Liver (tissue), 9 donors: ENCODE data around the gene ERAP2. TPM values are rescaled to one million over a fixed set of nuclear protein-coding genes. Genes with fewer than 3 reads are reported as not detected.
"Not testable (repeated sequence)": the region's sequence is repeated elsewhere in the genome, so short reads cannot be mapped to it uniquely, and the experiment has no call there.

ENCODE experiments used
- DNase-seq: peaks from one replicate; pipeline ENCODE4 v3.0.0-alpha.2; 2017; ENCODE audit warnings: low spot score
- H3K27ac ChIP-seq, 2 donors: one replicate each; pipeline ENCODE4 v1.7.0; 2013; ENCODE audit warnings: inconsistent platforms in 2 of 2, low read length in 2 of 2, control low read depth in 1 of 2, low read depth in 1 of 2, mild to moderate bottlenecking in 1 of 2
- H3K27me3 ChIP-seq, 4 donors: one replicate each; pipeline versions ENCODE4 v1.6.1 to v1.7.0; 2013; ENCODE audit warnings: low read length in 3 of 4, inconsistent platforms in 1 of 4, mild to moderate bottlenecking in 1 of 4, moderate library complexity in 1 of 4; ENCODE audit not compliant: control insufficient read depth in 4 of 4, insufficient read depth in 4 of 4
- H3K36me3 ChIP-seq, 4 donors: one replicate each; pipeline versions ENCODE4 v1.6.1 to v1.7.0; 2013; ENCODE audit warnings: low read length in 3 of 4, mild to moderate bottlenecking in 3 of 4, low read depth in 1 of 4, moderate library complexity in 1 of 4; ENCODE audit not compliant: control insufficient read depth in 4 of 4, insufficient read depth in 3 of 4
- H3K4me1 ChIP-seq, 4 donors: one replicate each; pipeline versions ENCODE4 v1.6.1 to v1.7.0; 2013; ENCODE audit warnings: low read length in 3 of 4, mild to moderate bottlenecking in 3 of 4, moderate library complexity in 1 of 4; ENCODE audit not compliant: control insufficient read depth in 4 of 4, insufficient read depth in 4 of 4
- H3K4me3 ChIP-seq, 3 donors: one replicate each; pipeline versions ENCODE4 v1.6.1 to v1.7.0; 2013; ENCODE audit warnings: low read length in 3 of 3, control low read depth in 1 of 3, low read depth in 1 of 3, mild to moderate bottlenecking in 1 of 3
- H3K9ac ChIP-seq, 2 donors: one replicate each; pipeline ENCODE4 v1.7.0; 2013; ENCODE audit warnings: low read length in 2 of 2, mild to moderate bottlenecking in 2 of 2, moderate library complexity in 2 of 2, control low read depth in 1 of 2, low read depth in 1 of 2
- H3K9me3 ChIP-seq, 4 donors: one replicate each; pipeline versions ENCODE4 v1.6.1 to v1.7.0; 2013; ENCODE audit warnings: low read length in 3 of 4; ENCODE audit not compliant: control insufficient read depth in 4 of 4
- EGR1 ChIP-seq, 2 donors: IDR thresholded peaks; 2 replicates each; pipeline ENCODE4 v1.6.1; 2016 to 2018; ENCODE audit warnings: antibody characterized with exemption in 2 of 2, low read depth in 2 of 2
- FOXA1 ChIP-seq: IDR thresholded peaks from 2 replicates; pipeline ENCODE4 v1.6.1; 2016; ENCODE audit warnings: antibody characterized with exemption
- FOXA2 ChIP-seq: IDR thresholded peaks from 2 replicates; pipeline ENCODE4 v1.6.1; 2016; ENCODE audit warnings: antibody characterized with exemption
- GABPA ChIP-seq, 2 donors: IDR thresholded peaks in 1 of 2; conservative IDR thresholded peaks in 1 of 2; 2 replicates each; pipeline ENCODE4 v1.6.1; 2016; ENCODE audit warnings: antibody characterized with exemption in 2 of 2, mild to moderate bottlenecking in 1 of 2, moderate library complexity in 1 of 2
- HNF4A ChIP-seq, 2 donors: conservative IDR thresholded peaks; 2 replicates each; pipeline ENCODE4 v1.6.1; 2016; ENCODE audit warnings: antibody characterized with exemption in 2 of 2, mild to moderate bottlenecking in 2 of 2
- HNF4G ChIP-seq: IDR thresholded peaks from 2 replicates; pipeline ENCODE4 v1.6.1; 2016; ENCODE audit warnings: antibody characterized with exemption
- JUND ChIP-seq, 2 donors: IDR thresholded peaks; 2 replicates each; pipeline ENCODE4 v1.6.1; 2016; ENCODE audit warnings: antibody characterized with exemption in 2 of 2
- NR2F2 ChIP-seq: IDR thresholded peaks from 2 replicates; pipeline ENCODE4 v1.6.1; 2016; ENCODE audit warnings: antibody characterized with exemption
- RAD21 ChIP-seq, 2 donors: IDR thresholded peaks; 2 replicates each; pipeline ENCODE4 v1.6.1; 2016; ENCODE audit warnings: antibody characterized with exemption in 2 of 2, mild to moderate bottlenecking in 2 of 2
- RXRA ChIP-seq, 2 donors: IDR thresholded peaks; 2 replicates each; pipeline ENCODE4 v1.6.1; 2017 to 2018; ENCODE audit warnings: antibody characterized with exemption in 2 of 2, mild to moderate bottlenecking in 1 of 2
- SP1 ChIP-seq: IDR thresholded peaks from 2 replicates; pipeline ENCODE4 v1.6.1; 2018; ENCODE audit warnings: antibody characterized with exemption, mild to moderate bottlenecking
- TAF1 ChIP-seq: conservative IDR thresholded peaks from 2 replicates; pipeline ENCODE4 v1.6.1; 2016; ENCODE audit warnings: antibody characterized with exemption, mild to moderate bottlenecking
- YY1 ChIP-seq: IDR thresholded peaks from 2 replicates; pipeline ENCODE4 v1.6.1; 2016; ENCODE audit warnings: antibody characterized with exemption, mild to moderate bottlenecking
- WGBS: extraction: QIAGEN DNeasy Blood & Tissue Kit; methylation state at CpG from one replicate; pipeline ENCODE4 v1.1.7; 2013; 5-methylcytosine and 5-hydroxymethylcytosine counted together
- polyA plus RNA-seq, 2 donors: library from polyadenylated mRNA; stranded (reverse) in 1 of 2; unstranded in 1 of 2; fragments of 200-250 nt in 1 of 2; fragments of >200 nt in 1 of 2; fragmentation: Nextera tagmentation in 1 of 2; extraction: Ambion mirVana in 1 of 2; gene quantifications; one replicate each; pipeline versions ENCODE4 v1.2.1 to v1.2.3, GENCODE V29; 2013 to 2015
- total RNA-seq, 2 donors: library from RNA; depleted of rRNA; stranded (reverse); fragments of >200 nt; gene quantifications; one replicate each; pipeline ENCODE4 v1.2.3, GENCODE V29; 2014
- TF ChIP-seq, protein P1 (sequence below): IDR thresholded peaks from 2 replicates; pipeline ENCODE4 v1.6.1; 2016; ENCODE audit warnings: antibody characterized with exemption, mild to moderate bottlenecking
- TF ChIP-seq, protein P2 (sequence below): IDR thresholded peaks from 2 replicates; pipeline ENCODE4 v1.6.1; 2016; ENCODE audit warnings: antibody characterized with exemption
- TF ChIP-seq, protein P3 (sequence below): IDR thresholded peaks from 2 replicates; pipeline ENCODE4 v1.6.1; 2016; ENCODE audit warnings: antibody characterized with exemption
- TF ChIP-seq, protein P4 (sequence below): fragments of 150-350 bp; IDR thresholded peaks from 2 replicates; pipeline ENCODE4 v1.5.1; 2017; ENCODE audit warnings: improper control_type of control experiment, low read depth, low read length; ENCODE audit not compliant: missing input control
- TF ChIP-seq, protein P5 (sequence below): IDR thresholded peaks from 2 replicates; pipeline ENCODE4 v1.6.1; 2016; ENCODE audit warnings: antibody characterized with exemption
- donor health status: healthy.
- donor health status: healthy.
- donor health status: healthy.
- donor health status: healthy.
- donor health status: healthy.

The ERAP2 gene
- total and polyA plus RNA-seq, 4 donors = 1.8 to 15.5 (median 10.7) TPM

DNA sequence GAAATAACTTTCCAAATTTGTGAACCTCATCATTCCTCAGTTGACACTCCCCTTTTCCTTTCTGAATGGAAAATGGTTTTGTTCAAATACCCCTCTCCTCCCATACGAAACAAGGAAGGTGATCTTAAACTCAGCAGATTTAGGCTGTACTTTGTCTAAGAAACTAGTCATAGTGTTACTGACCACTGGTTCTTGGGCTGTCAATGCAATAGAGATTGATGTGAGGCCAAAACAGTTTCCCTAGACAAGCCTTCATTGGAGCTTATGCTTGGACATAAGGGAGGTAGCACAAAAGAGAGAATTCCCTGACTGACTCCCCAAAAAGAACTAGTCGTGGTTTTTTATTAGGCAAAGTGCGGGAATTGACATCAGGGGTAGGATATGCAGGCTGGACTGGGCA, 54.3 kb downstream of the ERAP2 start (continued):
- TF ChIP-seq, protein P1, sequence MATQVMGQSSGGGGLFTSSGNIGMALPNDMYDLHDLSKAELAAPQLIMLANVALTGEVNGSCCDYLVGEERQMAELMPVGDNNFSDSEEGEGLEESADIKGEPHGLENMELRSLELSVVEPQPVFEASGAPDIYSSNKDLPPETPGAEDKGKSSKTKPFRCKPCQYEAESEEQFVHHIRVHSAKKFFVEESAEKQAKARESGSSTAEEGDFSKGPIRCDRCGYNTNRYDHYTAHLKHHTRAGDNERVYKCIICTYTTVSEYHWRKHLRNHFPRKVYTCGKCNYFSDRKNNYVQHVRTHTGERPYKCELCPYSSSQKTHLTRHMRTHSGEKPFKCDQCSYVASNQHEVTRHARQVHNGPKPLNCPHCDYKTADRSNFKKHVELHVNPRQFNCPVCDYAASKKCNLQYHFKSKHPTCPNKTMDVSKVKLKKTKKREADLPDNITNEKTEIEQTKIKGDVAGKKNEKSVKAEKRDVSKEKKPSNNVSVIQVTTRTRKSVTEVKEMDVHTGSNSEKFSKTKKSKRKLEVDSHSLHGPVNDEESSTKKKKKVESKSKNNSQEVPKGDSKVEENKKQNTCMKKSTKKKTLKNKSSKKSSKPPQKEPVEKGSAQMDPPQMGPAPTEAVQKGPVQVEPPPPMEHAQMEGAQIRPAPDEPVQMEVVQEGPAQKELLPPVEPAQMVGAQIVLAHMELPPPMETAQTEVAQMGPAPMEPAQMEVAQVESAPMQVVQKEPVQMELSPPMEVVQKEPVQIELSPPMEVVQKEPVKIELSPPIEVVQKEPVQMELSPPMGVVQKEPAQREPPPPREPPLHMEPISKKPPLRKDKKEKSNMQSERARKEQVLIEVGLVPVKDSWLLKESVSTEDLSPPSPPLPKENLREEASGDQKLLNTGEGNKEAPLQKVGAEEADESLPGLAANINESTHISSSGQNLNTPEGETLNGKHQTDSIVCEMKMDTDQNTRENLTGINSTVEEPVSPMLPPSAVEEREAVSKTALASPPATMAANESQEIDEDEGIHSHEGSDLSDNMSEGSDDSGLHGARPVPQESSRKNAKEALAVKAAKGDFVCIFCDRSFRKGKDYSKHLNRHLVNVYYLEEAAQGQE = no peak
- TF ChIP-seq YY1 = no peak

DNA sequence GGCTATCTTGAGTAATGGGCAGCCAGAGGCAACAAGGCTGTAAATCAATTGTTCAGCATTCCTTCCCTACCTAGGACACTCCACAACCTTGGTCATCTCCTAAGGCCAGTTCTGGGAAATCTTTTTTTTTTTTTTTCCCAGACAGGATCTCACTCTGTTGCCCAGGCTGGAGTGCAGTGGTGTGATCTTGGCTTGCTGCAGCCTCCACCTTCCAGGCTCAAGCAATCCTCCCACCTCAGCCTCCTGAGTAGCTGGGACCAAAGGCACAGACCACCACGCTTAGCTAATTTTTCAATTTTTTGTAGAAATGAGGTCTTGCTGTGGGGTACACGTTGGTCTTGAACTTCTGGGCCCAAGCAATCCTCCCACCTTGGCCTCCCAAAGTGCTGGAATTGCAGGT, 54.7 kb downstream of the ERAP2 start:
- H3K36me3 ChIP-seq, DNase-seq, H3K27ac ChIP-seq, H3K9ac ChIP-seq, H3K27me3 ChIP-seq, H3K4me3 ChIP-seq, H3K9me3 ChIP-seq: not testable (repeated sequence)
- H3K4me1 ChIP-seq = peaks cover 0 to 18% (median 9%) of the 10 kb centered on the region in 4 donors
- 97% methylated on average over 2 of the region's 2 CpGs for WGBS

DNA sequence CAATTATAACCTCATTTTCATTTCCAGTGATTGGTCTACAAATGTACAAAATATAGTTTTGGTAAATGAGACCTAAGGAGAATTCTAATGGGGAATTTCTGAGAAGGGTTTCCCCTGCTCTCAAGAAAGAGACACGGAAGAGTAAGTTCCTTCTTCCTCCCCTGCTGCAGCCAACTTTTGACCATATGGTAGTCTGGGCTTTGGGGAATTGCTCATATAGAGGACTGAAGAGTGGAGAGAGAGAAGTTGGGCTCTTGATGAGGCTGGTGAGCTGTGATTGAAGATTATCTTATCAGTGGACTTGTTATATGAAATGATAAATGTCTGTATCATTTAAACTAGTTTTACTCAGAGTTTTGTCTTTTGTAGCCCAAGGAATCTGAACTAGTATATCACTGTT, 55.3 kb downstream of the ERAP2 start:
- H3K27ac ChIP-seq = no peak overlapping the region
- no peak overlapping the region for H3K9ac ChIP-seq

More for the DNA sequence above, 55.3 kb downstream of the ERAP2 start:
- TF ChIP-seq RXRA (IDR thresholded peaks at IDR 0.05) = no peak
- no peak for TF ChIP-seq JUND (IDR thresholded peaks at IDR 0.05)
- TF ChIP-seq SP1 = no peak
- no peak for TF ChIP-seq NR2F2
- no peak for TF ChIP-seq GABPA (IDR thresholded peaks at IDR 0.05 in 1 of 2, conservative IDR thresholded peaks at IDR 0.05 in 1 of 2)
- TF ChIP-seq, protein P2, sequence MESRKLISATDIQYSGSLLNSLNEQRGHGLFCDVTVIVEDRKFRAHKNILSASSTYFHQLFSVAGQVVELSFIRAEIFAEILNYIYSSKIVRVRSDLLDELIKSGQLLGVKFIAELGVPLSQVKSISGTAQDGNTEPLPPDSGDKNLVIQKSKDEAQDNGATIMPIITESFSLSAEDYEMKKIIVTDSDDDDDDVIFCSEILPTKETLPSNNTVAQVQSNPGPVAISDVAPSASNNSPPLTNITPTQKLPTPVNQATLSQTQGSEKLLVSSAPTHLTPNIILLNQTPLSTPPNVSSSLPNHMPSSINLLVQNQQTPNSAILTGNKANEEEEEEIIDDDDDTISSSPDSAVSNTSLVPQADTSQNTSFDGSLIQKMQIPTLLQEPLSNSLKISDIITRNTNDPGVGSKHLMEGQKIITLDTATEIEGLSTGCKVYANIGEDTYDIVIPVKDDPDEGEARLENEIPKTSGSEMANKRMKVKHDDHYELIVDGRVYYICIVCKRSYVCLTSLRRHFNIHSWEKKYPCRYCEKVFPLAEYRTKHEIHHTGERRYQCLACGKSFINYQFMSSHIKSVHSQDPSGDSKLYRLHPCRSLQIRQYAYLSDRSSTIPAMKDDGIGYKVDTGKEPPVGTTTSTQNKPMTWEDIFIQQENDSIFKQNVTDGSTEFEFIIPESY = no peak
- TF ChIP-seq FOXA1 = no peak
- no peak for TF ChIP-seq HNF4G
- no peak for TF ChIP-seq FOXA2
- TF ChIP-seq TAF1 = no peak
- TF ChIP-seq EGR1 (IDR thresholded peaks at IDR 0.05; ENCODE audit: low read depth in 2 of 2) = no peak
- TF ChIP-seq, protein P1 = no peak
- TF ChIP-seq RAD21 (IDR thresholded peaks at IDR 0.05) = no peak
- TF ChIP-seq, protein P3, sequence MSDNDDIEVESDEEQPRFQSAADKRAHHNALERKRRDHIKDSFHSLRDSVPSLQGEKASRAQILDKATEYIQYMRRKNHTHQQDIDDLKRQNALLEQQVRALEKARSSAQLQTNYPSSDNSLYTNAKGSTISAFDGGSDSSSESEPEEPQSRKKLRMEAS = no peak
- TF ChIP-seq YY1 = no peak
- TF ChIP-seq HNF4A (conservative IDR thresholded peaks at IDR 0.05) = no peak
- TF ChIP-seq, protein P4, sequence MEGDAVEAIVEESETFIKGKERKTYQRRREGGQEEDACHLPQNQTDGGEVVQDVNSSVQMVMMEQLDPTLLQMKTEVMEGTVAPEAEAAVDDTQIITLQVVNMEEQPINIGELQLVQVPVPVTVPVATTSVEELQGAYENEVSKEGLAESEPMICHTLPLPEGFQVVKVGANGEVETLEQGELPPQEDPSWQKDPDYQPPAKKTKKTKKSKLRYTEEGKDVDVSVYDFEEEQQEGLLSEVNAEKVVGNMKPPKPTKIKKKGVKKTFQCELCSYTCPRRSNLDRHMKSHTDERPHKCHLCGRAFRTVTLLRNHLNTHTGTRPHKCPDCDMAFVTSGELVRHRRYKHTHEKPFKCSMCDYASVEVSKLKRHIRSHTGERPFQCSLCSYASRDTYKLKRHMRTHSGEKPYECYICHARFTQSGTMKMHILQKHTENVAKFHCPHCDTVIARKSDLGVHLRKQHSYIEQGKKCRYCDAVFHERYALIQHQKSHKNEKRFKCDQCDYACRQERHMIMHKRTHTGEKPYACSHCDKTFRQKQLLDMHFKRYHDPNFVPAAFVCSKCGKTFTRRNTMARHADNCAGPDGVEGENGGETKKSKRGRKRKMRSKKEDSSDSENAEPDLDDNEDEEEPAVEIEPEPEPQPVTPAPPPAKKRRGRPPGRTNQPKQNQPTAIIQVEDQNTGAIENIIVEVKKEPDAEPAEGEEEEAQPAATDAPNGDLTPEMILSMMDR = no peak
- TF ChIP-seq, protein P5, sequence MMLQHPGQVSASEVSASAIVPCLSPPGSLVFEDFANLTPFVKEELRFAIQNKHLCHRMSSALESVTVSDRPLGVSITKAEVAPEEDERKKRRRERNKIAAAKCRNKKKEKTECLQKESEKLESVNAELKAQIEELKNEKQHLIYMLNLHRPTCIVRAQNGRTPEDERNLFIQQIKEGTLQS = no peak
- Histone ChIP-seq H3K27me3 (no peaks in the 10 kb centered on the region), H3K9me3 (peaks cover 0 to 3% (median 0%) of the 10 kb centered on the region in 4 donors), H3K4me1 (peaks cover 0 to 19% (median 10%) of the 10 kb centered on the region in 4 donors), H3K4me3 (no peak overlapping the region), H3K36me3 (no peaks in the 10 kb centered on the region)
- no peak for DNase-seq
- 89% methylated on average over 1 of the region's 1 CpG for WGBS
